DMS 273 (cell line): ENCODE data around the gene DMBT1.

Experiments used
- DNase-seq: peaks from one replicate; lab custom pipeline; 2025; ENCODE audit not compliant: unreplicated experiment; lab: John Stamatoyannopoulos, UW

The DMBT1 gene

GRCh38 chr10:122665946-122666345 is 105.4 kb downstream of the DMBT1 start:
- no peak for DNase-seq

- no peak for DNase-seq
These were observed 108.5 kb downstream of the DMBT1 start for GRCh38 chr10:122669045-122669444.

- no peak for DNase-seq
These were observed 109.3 kb downstream of the DMBT1 start for GRCh38 chr10:122669842-122670241.

GRCh38 chr10:122671355-122671754 is 110.8 kb downstream of the DMBT1 start:
- no peak for DNase-seq

GRCh38 chr10:122672655-122673054 is 112.1 kb downstream of the DMBT1 start:
- DNase-seq: no peak

- DNase-seq: no peak
These were observed 112.7 kb downstream of the DMBT1 start for GRCh38 chr10:122673269-122673668.

GRCh38 chr10:122673731-122674130 is 113.2 kb downstream of the DMBT1 start:
- no peak for DNase-seq

GRCh38 chr10:122674781-122675180 is 114.2 kb downstream of the DMBT1 start:
- DNase-seq: no peak

GRCh38 chr10:122675278-122675677 is 114.7 kb downstream of the DMBT1 start:
- no peak for DNase-seq

- DNase-seq: no peak
These were observed 117.7 kb downstream of the DMBT1 start for GRCh38 chr10:122678266-122678665.

GRCh38 chr10:122682522-122682921 is 122.0 kb downstream of the DMBT1 start:
- DNase-seq: no peak

- no peak for DNase-seq
These were observed 127.9 kb downstream of the DMBT1 start for GRCh38 chr10:122688293-122688989.

GRCh38 chr10:122689146-122689820 is 128.7 kb downstream of the DMBT1 start:
- no peak for DNase-seq

GRCh38 chr10:122692744-122693143 is 132.2 kb downstream of the DMBT1 start:
- no peak for DNase-seq
